GM23248 (cell line): Measurements from ENCODE around the gene CMTM1.

Experiments used
- EZH2 ChIP-seq: fragments of 200-600 bp; sonication (generic); IDR thresholded peaks from 2 replicates; pipeline ENCODE4 v1.6.1; 2018; ENCODE audit warnings: antibody characterized with exemption, mild to moderate bottlenecking; ENCODE audit not compliant: insufficient read depth, poor library complexity, severe bottlenecking
- EZH2phosphoT487 ChIP-seq: fragments of 200-600 bp; sonication (generic); IDR thresholded peaks from 2 replicates; pipeline ENCODE4 v1.6.1; 2018; ENCODE audit warnings: antibody characterized with exemption, moderate library complexity, mild to moderate bottlenecking, low read depth; ENCODE audit not compliant: insufficient read depth

- TF ChIP-seq EZH2 (no peak), EZH2phosphoT487 (no peak)
These were observed 52.5 kb downstream of the CMTM1 start for GRCh38 chr16:66618588-66619375.
